Measurements from ENCODE around the gene TAS2R20. TPM values are rescaled to one million over a fixed set of nuclear protein-coding genes. Genes with fewer than 3 reads are reported as not detected.
"Not testable (repeated sequence)": the region's sequence is repeated elsewhere in the genome, so short reads cannot be mapped to it uniquely, and the experiment has no call there.

TAS2R20 gene
- total and polyA plus RNA-seq, 2 of the 8 experiments (the other 6 are each of a cell fraction or from before 2014, with no cell fraction given) = 0.57 to 0.71 TPM

DNA sequence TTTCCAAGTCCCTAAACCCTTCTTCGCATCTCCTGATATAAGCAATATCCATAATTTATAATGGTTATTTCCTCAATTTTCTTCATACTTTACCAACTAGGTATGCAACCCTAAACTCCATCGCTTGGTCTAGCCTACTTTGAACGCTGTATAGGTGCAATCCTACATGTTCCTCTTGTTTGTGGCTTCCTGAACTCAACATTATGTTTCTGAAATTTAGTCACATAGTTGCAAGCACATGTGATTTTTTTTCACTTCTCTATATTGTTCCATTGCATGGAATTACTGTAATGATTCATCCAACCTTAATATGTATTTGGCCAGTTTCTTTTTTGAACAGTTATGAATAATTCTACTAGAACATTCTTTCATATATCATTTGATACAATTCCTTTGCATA, 35.9 kb upstream of the TAS2R20 start:
- H3K18ac ChIP-seq (ENCODE audit: extremely low read depth, low read length); H3K4ac ChIP-seq (replicated peaks; ENCODE audit: insufficient read length, low read depth, low read length); DNase-seq (ENCODE audit: low read depth in 1 of 2, low spot score in 2 of 2); H3K27ac ChIP-seq (ENCODE audit: low read depth, low read length); H4K20me1 ChIP-seq (replicated peaks in 1 of 2; ENCODE audit: control insufficient read depth in 1 of 2, insufficient read depth in 2 of 2, low read length in 2 of 2); POLR2A ChIA-PET (ENCODE audit: partially characterized antibody); H4K5ac ChIP-seq (ENCODE audit: insufficient read length, low read depth, low read length); H3K56ac ChIP-seq (replicated peaks; ENCODE audit: insufficient read length, low read depth, low read length); H3K4me2 ChIP-seq (ENCODE audit: insufficient read depth in 1 of 2, low read depth in 2 of 2, low read length in 2 of 2); H3K23me2 ChIP-seq (ENCODE audit: low read depth, low read length); H2BK12ac ChIP-seq (ENCODE audit: low read depth, low read length); H3K4me1 ChIP-seq (replicated peaks in 1 of 4; ENCODE audit: control insufficient read depth in 3 of 4, insufficient read depth in 4 of 4, low read length in 3 of 4); H3K23ac ChIP-seq (ENCODE audit: insufficient read length); H2BK5ac ChIP-seq (ENCODE audit: low read depth, low read length); H3K4me3 ChIP-seq (ENCODE audit: extremely low read depth in 1 of 4, insufficient read depth in 2 of 4, low read depth in 3 of 4, low read length in 4 of 4); H2BK120ac ChIP-seq (replicated peaks; ENCODE audit: low read depth, low read length); H3K14ac ChIP-seq (ENCODE audit: insufficient read length); H3K79me2 ChIP-seq (ENCODE audit: control insufficient read depth in 1 of 2, insufficient read depth in 2 of 2, low read length in 2 of 2); H3K27me3 ChIP-seq (replicated peaks in 1 of 4; ENCODE audit: control insufficient read depth in 3 of 4, extremely low read depth in 1 of 4, insufficient read depth in 3 of 4, low read length in 3 of 4); H2BK15ac ChIP-seq (ENCODE audit: low read length); H2BK20ac ChIP-seq (ENCODE audit: low read length); H3K9me3 ChIP-seq (ENCODE audit: insufficient read depth in 2 of 2, low read depth in 1 of 2, low read length in 1 of 2); H4K8ac ChIP-seq (ENCODE audit: extremely low read depth, insufficient read depth, low read length); FAIRE-seq; CTCF ChIA-PET (ENCODE audit: partially characterized antibody); H4K91ac ChIP-seq (replicated peaks; ENCODE audit: insufficient read length, low read length); H2AK5ac ChIP-seq (ENCODE audit: low read depth, low read length); H2AFZ ChIP-seq (ENCODE audit: low read length); H3K9ac ChIP-seq (replicated peaks in 1 of 4; ENCODE audit: extremely low read depth in 1 of 4, low read depth in 3 of 4, low read length in 3 of 4); H3K36me3 ChIP-seq (ENCODE audit: control insufficient read depth in 2 of 4, insufficient read depth in 4 of 4, low read length in 3 of 4); H3K79me1 ChIP-seq (ENCODE audit: low read depth, low read length): not testable (repeated sequence)
- WGBS, 2 experiments (ENCODE audit: extremely low coverage in 1 of 2, insufficient coverage in 1 of 2, insufficient read length in 1 of 2, insufficient replicate concordance in 2 of 2, low coverage in 1 of 2, low lambda C conversion rate in 2 of 2, missing lambda C conversion rate in 1 of 2) = no CpG with 5 or more reads among the region's 3 CpGs

Data from H1 (cell line).